Hematopoietic multipotent progenitor cell treated with erythropoietin and hydrocortisone succinate and interleukin-3 and kit ligand, for 15 days (in vitro differentiated cells): ENCODE data around the gene SLC12A8.

Experiments used
- DNase-seq: peaks from one replicate; pipeline ENCODE4 v3.0.0-alpha.2; 2015; ENCODE audit warnings: low spot score

SLC12A8 gene

DNA sequence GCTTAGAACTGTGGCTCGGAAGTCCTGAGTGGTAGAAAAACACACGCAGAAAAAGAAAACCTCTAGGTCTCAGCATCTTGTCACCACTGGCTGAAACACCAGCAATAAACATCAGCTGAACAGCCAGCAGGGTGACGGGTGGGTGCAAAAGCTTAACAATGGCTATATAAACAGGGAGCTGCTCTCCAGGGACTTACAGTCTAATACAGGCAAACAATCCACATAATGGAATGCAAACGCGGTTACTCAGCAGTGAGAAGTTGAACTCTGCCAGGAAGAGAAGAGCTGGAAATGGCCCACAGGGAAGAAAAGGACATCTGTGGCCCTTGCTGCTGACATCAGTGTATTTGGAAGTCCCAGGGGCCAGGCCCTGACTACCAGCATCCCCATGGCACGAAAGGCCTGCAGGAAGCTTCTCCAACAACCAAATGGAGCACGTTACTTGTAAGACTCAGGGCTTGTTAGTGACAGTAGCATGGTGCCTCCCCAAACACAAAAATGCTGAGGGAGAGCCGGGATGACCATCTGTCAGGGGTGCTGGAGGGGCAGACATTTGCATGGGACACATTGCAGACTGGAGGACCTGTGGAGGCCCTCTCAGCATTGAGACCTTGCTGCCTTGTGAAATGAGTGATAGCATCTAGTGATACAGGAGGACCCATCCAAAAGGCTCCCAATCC, 159.8 kb downstream of the SLC12A8 start:
- no peak for DNase-seq

DNA sequence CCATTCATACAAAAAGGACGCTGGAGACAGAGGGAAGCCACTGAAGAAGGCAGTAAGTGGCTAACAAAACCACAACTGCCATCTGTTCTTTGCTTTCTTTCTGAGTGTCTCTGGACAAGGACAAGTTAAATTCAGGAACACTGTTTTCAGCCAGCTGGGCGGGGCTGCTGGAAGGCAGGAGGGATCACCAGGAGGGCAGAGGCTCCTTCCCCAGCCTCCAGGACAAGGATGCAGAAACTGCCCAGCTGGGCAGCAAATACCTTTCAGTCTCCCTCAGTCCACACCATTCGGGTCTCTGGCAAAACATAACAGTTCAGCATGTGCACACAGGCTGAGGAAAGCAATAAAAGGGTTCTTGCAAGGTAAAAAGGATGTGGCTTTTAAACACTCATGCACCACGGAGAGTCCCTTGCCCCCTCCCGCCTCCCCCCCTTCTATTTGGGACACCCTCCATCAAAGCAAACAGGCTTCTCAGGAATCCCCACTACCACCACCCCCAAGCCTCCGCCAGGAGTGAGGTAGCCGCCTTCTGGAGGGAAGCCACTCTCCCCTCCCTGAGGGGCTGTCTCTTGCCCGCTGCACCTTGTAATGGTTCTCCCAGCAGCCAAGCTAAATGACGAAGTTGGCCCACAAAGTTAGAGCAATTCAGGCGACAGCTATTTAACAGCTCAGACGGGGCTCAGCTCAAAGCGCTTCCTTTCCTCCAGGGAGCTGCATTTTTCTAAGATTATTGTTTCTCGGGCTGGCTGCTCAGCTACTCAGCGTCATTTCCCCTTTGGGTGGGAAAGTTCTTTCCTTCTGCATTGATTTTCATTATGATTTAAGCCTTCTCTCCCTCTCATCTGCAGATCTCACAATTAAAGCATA, 160.6 kb downstream of the SLC12A8 start:
- no peak for DNase-seq

DNA sequence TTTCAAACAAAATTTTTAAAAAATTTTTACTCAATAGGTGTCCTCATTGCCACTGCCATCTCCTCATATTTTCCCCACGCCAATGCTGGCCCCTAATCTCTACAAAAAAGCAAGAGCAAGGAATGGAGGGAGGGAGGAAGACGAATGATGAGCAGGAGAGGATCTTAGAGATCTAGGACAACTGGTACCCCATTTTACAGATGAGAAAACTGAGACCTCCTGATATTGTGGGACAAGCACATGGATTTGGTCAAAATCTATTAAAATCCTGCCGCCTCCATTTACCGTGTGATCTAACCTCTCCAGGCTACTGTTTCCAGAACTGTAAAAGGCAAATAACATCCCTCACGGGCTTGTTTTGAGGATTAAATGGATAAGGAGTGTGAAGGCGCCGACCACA, 161.3 kb downstream of the SLC12A8 start:
- DNase-seq: no peak

DNA sequence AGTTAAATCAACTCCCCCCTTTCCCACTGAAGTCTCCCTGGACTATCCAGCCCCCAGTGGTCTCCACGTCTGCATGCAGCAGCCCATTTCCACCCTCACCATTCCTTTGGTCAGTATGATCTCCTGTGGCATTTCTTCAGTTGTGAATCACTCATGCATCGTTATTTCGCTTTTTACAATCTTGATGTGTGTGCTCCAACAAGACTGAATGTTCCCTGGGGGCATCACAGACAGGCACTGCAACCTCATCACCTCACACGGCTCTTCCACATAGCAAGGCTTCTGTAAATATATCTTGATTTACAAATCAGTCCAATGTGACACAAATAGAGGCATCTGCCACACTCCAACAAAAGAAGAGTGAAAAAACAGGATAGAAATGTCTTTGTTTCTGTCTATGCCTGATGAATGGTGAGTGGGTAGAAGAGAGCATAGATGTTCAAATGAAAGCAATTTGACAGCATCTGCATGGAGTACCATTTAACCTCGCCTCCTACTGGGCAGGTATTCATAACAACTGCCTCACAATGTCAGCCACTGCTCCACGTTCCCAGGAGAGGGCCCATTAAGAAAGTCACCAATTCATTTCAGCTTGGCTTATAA, 162.0 kb downstream of the SLC12A8 start:
- DNase-seq: no peak

DNA sequence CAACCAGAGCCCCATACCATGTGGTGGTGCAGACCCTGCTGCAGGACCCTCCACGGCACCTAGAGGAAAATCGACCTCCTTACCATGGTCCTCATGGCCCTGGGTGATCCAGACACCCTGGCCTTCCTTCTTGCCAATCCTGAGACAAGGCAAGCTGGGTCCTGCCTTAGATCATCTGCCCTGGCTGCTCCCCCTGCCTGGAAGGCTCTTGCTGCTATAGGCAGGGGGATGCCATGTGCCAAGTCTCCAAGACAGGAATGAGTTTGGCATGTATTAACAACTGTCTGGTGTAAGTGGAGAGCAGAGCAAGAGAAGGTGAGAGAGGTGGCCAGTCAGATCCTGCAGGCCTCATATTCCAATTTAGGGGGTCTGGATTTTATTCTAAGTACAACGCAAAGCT, 164.3 kb downstream of the SLC12A8 start:
- DNase-seq: no peak

DNA sequence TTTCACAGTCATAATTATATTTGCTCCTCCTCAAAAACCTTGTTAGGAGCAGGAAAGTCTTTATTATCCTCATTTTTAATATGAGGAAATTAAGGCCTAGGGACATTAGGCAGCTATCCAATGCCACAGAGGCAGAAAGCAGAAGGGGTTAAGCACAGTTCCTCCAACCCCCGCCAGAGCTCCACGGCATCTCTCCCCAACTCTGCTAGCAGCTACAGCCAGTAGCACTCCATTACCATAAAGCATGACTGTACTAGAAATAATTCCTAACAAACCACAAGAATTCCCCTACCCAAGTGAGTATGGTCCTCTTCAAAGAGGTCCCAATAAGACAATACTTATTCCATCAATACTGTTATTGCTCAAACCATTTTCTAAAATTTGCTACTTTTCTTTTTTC, 166.6 kb downstream of the SLC12A8 start:
- no peak for DNase-seq

DNA sequence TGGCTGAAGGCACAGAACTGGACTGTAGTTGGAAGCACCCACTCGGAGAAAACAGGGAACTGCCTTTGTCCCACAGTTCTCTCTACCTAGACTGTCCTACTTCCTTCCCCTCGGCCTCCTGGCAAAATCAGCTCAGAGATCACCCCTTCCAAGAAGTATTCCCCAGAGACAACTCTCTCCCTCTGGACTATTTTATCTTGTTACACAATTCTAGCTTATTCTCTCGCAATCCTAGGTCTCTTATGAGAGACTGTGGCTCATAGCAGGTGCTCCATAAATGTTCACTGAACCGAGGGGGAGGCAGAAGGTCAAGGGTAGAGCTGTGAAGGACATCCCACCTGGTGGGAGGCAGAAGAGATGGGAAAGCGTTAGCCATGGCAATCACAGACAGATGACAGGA, 167.4 kb downstream of the SLC12A8 start:
- DNase-seq: no peak

DNA sequence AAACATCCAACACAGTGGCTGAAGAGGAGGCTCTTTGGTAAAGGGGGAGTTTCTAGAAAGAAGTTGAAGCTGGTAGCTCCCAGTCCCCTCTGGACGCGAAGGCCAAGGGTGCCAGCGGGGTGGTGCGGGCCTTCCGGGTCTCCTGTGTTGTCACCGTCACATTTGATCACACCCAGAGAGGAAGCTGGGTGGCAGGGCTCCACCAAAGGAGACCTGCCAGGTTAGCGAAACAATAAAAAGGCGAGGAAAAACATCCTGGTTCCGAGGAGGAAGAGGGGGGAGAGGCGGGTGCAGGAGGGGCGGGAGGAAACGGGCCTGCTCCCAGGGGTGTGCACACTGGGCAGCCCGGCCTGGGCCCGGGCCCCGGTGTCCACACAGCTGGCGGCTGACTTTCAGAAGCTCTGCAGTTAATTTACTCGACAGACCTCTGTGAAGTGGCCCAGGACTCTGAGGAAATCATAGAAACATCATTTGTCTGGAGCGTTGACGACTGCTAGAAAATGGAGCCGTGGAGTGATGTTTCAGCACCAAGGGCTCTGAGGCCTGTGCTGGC, 168.9 kb downstream of the SLC12A8 start:
- DNase-seq: no peak

DNA sequence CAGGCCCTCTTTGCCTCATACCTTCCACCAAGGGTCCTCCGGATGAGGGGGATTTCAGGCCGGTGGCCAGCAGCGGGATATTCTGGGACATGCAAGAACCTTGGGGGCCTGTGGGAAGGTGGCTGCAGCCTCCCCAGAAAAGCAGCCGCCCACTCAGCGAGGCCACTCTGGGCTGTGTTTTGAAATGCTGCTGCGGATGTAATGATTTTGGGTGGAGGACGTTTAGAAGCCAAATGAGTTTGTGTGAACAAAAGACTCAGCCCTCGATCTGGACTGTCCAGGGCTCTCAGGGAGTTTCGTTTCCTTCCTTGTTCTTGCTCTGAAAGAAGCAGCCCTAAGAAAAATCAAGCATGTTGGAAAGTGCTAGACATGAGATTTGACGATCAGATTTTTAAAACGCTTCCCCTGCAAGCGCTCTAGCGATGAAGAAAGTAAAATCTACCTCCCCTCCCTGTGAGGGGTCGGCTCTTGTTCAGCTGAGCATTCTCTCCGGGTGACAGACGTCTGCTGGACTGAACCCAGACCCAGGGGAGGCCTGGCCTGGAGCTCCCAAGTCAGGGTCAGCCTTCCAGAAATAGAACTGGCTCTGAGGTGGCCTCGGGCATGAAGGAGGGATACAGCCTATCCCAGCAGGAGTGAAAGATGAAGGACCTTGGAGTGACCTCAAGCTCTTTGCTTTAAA, 169.7 kb downstream of the SLC12A8 start:
- no peak for DNase-seq

DNA sequence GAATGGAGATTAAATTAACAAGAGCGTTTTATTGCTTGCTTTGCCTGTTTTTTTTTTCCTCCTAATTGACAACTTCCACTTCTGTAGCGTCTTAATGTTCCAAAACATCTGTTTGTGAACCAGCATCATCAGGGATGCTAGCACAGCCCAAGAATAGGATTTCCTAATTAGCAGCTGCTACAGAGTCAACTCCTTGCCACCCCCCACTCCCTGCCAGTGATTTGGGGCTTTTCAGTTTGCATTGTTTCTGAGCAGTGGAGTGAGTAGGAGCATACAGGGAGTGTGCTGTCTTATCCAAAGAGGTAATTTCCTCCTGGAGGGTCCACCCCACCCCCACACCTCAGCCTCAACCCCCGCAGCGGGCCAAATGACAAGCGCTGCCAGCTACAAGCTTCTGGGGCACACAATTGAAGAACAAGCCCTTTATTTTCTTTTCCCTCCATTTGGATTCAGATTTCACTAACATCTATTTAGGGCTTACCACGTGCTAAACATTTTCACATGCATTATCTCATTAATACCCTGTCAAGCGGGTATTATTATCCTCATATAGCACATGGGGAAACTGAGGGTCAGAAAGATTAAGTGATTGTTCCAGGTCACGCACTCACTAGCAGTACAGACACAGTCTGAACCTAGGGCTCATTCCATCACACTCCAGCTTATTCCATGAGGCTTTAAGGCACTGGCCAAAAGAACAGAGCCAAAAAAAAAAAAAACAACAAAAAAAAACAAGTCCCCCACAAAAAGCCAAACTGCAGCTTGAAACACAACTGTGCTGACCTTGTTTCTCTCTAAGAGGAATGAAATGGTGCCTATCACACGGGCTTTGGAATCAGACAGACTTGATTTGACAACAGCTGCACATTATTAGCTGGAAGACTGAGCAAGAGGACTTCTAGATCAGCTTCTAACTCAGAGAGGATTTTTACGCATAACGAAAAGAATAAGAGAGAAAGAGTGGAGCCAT, 173.1 kb downstream of the SLC12A8 start:
- DNase-seq: no peak

DNA sequence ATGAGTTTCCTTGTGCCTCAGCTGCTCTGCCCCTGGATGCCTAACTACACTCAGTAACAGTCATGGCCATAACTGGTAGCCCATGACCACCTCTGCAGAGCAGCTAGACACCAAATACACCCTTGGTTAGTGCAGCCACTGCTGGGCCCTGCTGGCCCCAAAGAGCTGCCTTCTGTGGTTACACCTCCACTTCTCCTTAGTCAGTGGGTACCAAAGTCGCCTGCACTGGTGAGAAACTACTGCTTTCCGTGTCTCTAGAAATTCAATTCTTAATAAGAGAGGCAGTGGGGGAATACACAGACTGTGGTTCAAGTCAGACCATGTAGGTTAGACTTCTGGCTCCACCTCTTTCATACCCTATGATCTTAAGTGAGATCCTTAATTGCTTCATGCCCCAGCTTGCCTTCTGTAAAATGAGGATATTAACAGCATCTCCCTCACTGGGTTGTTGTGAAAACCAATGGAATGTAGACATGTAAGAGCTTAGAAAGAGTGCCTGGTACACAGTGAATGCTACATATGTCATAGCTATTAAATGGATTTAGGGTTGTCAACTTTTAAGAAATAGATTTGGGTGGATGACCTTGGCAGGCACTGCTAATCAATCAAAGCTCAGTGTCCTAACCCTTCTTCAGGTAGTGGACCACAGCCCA, 174.9 kb downstream of the SLC12A8 start:
- no peak for DNase-seq

DNA sequence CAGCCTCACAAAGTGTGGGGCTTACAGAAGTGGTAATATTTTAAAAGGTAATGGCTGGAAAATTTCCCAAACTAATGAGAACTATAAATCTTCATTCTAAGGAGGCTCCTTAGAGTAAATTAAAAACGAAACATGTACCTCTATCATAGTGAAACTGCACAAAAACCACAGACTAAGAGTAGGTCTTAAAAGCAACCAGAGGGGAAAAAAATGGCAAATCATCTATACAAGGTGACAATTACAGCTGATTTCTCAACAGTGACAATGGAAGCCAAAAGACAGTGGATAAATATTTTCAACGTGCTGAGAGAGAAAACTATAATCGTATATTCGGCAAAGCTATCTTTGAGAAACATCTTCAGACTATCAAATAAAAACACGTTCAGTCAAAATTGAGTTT, 177.3 kb downstream of the SLC12A8 start:
- DNase-seq: no peak

DNA sequence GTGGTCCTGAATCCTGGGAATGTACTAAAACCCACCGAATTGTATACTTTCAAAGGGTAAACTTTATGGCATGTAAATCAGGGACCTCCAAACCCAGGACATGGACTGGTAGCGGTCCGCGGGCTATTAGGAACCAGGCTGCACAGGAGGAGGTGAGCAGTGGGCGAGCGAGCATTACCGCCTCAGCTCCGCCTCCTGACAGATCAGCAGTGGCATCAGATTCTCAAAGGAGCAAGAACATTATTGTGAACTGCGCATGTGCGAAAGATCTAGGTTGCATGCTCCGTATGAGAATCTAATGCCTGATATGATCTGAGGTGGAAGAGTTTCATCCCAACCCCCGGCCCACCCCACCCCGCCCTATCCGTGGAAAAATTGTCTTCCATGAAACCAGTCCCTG, 178.9 kb downstream of the SLC12A8 start:
- DNase-seq: no peak

DNA sequence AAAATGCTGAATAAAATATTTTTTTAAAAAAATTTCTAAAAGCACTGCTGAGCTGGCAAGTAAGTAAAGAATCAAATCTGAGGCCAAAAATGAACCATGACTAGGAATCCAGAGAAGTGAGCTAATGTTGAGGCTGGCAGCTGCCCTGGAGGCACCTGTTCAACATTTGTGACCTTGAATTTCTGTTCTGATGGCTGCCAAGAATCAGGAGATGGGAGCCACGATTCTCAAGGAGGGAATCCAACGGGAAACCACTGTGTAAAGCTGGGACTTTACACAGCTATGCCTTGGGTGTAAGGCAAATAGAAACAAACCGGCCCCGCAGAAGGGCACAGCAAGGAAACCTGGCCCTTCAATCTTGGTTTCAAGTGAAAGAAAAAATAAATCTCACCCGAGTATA, 179.4 kb downstream of the SLC12A8 start:
- no peak for DNase-seq

DNA sequence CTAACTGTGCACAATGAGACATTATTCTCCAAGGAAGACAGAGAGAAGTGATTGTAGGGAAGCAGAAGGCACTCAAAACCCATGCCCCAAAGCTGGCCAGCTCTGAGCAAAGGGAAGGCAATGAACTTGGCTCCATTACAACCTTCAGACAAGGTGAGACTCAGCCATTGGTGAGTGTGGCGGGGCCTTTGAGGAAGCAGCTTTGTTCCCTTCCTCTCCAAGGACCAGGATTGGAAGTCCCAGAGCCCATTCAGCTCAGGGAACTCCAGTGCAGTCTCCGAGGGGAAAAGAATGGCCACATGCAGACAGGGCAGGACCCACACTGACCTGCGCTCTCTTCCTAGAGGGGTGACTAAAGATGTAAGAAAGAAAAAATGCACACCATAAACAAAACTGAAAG, 179.9 kb downstream of the SLC12A8 start:
- no peak for DNase-seq
